Pancreas (tissue), 10 donors: ENCODE measurements around the gene MEIKIN. TPM values are rescaled to one million over a fixed set of nuclear protein-coding genes. Genes with fewer than 3 reads are reported as not detected.
A peak's percentile ranks its signal among the peaks of the same experiment; 100 is the strongest.

Experiments used
- ATAC-seq, 4 donors: fragments of 200-7000 bp; cut with Tn5 transposase; one replicate each; pipeline versions ENCODE4 v1.8.0 to v1.9.1; 2020; ENCODE audit warnings: mild to moderate bottlenecking in 4 of 4, moderate library complexity in 4 of 4
- DNase-seq, 6 donors: peaks; one replicate each; pipeline ENCODE4 v3.0.0-alpha.2; 2020
- FAIRE-seq: peaks from 2 replicates; lab custom pipeline; 2012; peaks lifted over from hg19 to GRCh38; lab: Jason Lieb, UNC
- H3K27ac ChIP-seq, 4 donors: fragments of 200-600 bp; sonication (generic); 1 replicate in 3 of 4; 2 replicates in 1 of 4; pipeline versions ENCODE4 v1.5.0 to v1.8.0; 2020
- H3K27me3 ChIP-seq, 4 donors: fragments of 200-600 bp; one replicate each; pipeline ENCODE4 v1.8.0; 2021
- H3K36me3 ChIP-seq, 3 donors: fragments of 200-600 bp; sonication (generic) in 1 of 3; one replicate each; pipeline versions ENCODE4 v1.5.0 to v1.8.0; 2020 to 2021
- H3K4me1 ChIP-seq, 3 donors: fragments of 200-600 bp; one replicate each; pipeline ENCODE4 v1.8.0; 2021
- H3K4me3 ChIP-seq, 4 donors: fragments of 200-600 bp; sonication (generic) in 2 of 4; one replicate each; pipeline versions ENCODE4 v1.5.0 to v1.8.0; 2020 to 2021
- H3K9me3 ChIP-seq, 4 donors: fragments of 200-600 bp; one replicate each; pipeline ENCODE4 v1.8.0; 2021
- CTCF ChIP-seq, 4 donors: fragments of 200-600 bp; sonication (generic) in 3 of 4; IDR thresholded peaks; one replicate each; pipeline versions ENCODE4 v1.5.0 to v1.8.0; 2021; ENCODE audit warnings: antibody characterized with exemption in 4 of 4
- WGBS, 2 donors: extraction: QIAGEN DNeasy Blood & Tissue Kit; methylation state at CpG; one replicate each; pipeline ENCODE4 v1.1.7; 2013; 5-methylcytosine and 5-hydroxymethylcytosine counted together
- intact Hi-C, 3 donors: fragments of 100-400 bp; cut with DNase I; formaldehyde crosslinking; loops; one replicate each; pipeline versions ENCODE4 v1.11.1 to v1.14.2; 2022
- polyA plus RNA-seq, 2 donors: library from polyadenylated mRNA; stranded (reverse); fragments of 200-250 nt; gene quantifications; one replicate each; pipeline ENCODE4 v1.2.3, GENCODE V29; 2013
- total RNA-seq, 6 donors: library from RNA; stranded (reverse); fragmentation: NEBNext Ultra II Directional in 4 of 6; extraction: Animal tissue kit (Norgen Biotek cat#: 25700) in 4 of 6; gene quantifications; one replicate each; pipeline versions ENCODE4 v1.2.1 to v1.2.4, GENCODE V29; 2021 to 2023
- donor health status: healthy with polysubstance abuse.
- donor health status: DM: no; HTN: no; CAD: no; lungs with moderate emphysema.
- donor health status: DM: no; HTN: no; CAD: no.
- donor health status: control.
- donor health status: control.
- donor health status: Bipolar disorder and iron deficiency.
- donor health status: DM: yes; HTN: yes; CAD: no.
- donor health status: DM: no; HTN: no; CAD: no.
- donor health status: DM: no; HTN: no; CAD: no.
- donor health status: DM: yes; HTN: yes; CAD: no.

MEIKIN gene
- total and polyA plus RNA-seq, 8 donors: 1.2 TPM; not detected in 7

- DNase-seq (peak in 2 of 6 donors; percentile 17 to 19), FAIRE-seq (no peak), ATAC-seq (no peak)
- WGBS, 2 donors: 84 to 91% methylated on average over 8 of the region's 8 CpGs
- no peak for TF ChIP-seq CTCF (IDR thresholded peaks at IDR 0.05)
- Histone ChIP-seq H3K27me3 (no peaks in the 10 kb centered on the region), H3K9me3 (no peaks in the 10 kb centered on the region), H3K36me3 (no peaks in the 10 kb centered on the region), H3K27ac (no peak overlapping the region), H3K4me1 (no peaks in the 10 kb centered on the region), H3K4me3 (no peak overlapping the region)
- intact Hi-C loops: no loop called here
Measured at GRCh38 chr5:131986161-131986912, 40.9 kb upstream of the MEIKIN start.

DNA sequence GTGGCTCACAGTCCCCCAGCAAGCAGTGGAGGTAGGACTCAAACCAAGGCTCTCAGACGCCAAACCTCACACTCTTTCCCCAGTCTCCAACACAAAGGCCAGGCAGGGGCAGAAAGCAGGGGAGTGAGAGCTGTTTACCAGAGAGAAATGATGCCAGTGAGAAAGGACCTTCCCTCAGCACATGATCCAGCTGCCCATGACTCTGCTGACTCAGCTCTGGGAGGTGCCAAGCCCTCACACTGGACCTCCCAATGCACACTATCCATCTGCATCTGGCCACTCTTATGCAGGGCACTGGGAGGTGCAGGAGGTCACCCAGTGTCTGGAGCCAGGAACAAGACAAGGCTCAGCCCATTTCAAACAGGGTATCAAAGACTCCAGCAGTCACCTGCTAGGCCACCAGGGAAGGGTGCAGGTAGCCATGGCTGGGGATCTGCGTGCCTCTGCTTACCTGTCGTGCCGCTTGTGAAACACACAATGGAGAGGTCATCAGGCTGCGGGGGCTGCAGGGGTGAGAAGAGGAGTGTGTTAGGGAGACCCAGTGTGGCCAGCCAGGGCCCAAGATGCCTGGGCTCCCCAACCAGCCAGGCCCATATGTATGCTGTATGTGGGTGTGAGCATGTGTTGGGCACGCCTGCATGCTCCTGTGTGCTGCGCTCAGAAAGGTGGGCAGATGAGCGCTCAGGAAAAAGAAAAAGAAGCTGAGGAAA is 39.6 kb upstream of the MEIKIN start:
- no peak for TF ChIP-seq CTCF (IDR thresholded peaks at IDR 0.05)
- no peaks in the 10 kb centered on the region for H3K9me3 ChIP-seq
- no peak overlapping the region for H3K4me3 ChIP-seq
- intact Hi-C loops: no loop called here
- no peaks in the 10 kb centered on the region for H3K4me1 ChIP-seq
- ATAC-seq (no peak), DNase-seq (peak in 2 of 6 donors; percentile 31 to 34), FAIRE-seq (no peak)
- H3K36me3 ChIP-seq: no peaks in the 10 kb centered on the region
- WGBS, 2 donors: 91 to 92% methylated on average over 8 of the region's 8 CpGs
- no peak overlapping the region for H3K27ac ChIP-seq
- no peaks in the 10 kb centered on the region for H3K27me3 ChIP-seq

DNA sequence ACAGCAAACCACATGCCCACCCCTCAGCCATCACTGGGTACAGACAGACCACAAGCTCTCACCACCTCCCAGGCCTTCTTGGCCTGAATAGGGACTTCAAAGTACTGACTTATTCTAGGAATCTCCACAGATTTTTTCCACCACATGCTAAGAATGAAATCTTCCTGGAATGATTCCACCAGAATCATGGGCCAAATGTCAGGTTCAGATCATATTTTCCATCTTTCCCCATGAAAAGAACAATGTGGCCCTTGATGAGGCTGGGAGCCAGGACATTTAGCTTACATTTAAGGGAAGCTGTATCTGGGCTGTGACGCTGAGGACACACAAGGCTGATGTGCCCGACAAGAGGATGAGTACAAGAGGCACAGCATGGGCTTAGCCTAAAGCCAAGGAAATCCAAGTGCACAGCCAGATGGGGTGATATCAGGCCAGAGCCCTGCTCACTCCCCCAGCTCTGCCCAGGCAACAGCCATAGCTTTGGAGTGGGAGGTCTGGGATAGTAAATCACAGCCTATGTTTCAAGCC is 37.8 kb upstream of the MEIKIN start:
- H3K4me3 ChIP-seq: no peak overlapping the region
- intact Hi-C loops: no loop called here
- DNase-seq: no peak
- 72 to 75% methylated on average over 2 of the region's 2 CpGs for WGBS, 2 donors
- H3K27ac ChIP-seq: no peak overlapping the region
- no peaks in the 10 kb centered on the region for H3K4me1 ChIP-seq
- no peak for TF ChIP-seq CTCF (IDR thresholded peaks at IDR 0.05)
- H3K36me3 ChIP-seq: no peaks in the 10 kb centered on the region
- no peak for ATAC-seq
- no peaks in the 10 kb centered on the region for H3K9me3 ChIP-seq
- no peak for FAIRE-seq
- no peaks in the 10 kb centered on the region for H3K27me3 ChIP-seq

DNA sequence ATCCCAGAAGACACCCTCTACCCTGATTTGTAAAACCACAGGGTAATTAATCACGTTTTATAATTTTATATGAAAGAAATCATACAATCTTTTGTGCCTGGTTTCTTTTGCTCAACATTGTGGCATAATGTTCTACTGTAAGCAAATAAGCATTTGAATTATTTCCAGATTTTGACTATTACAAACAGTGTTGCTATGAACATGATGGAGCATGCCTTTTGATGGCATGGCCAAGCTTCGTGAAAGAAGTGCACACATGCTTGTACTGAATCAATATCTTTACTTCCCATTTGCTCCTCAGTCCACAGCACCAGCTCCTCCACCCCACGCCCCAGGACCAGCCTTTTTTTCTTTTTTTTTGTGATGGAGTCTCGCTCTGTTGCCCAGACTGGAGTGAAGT is 36.1 kb upstream of the MEIKIN start:
- TF ChIP-seq CTCF (IDR thresholded peaks at IDR 0.05): no peak
- no peak for FAIRE-seq
- H3K4me1 ChIP-seq: no peaks in the 10 kb centered on the region
- no peaks in the 10 kb centered on the region for H3K9me3 ChIP-seq
- no peaks in the 10 kb centered on the region for H3K27me3 ChIP-seq
- 63 to 65% methylated on average over 4 of the region's 4 CpGs for WGBS, 2 donors
- intact Hi-C loops: no loop called here
- ATAC-seq: no peak
- no peak for DNase-seq
- no peak overlapping the region for H3K27ac ChIP-seq
- no peak overlapping the region for H3K4me3 ChIP-seq
- H3K36me3 ChIP-seq: no peaks in the 10 kb centered on the region
